ENCODE measurements around the gene CYP21A2. TPM values are rescaled to one million over a fixed set of nuclear protein-coding genes. Genes with fewer than 3 reads are reported as not detected.
"Not testable (repeated sequence)": the region's sequence is repeated elsewhere in the genome, so short reads cannot be mapped to it uniquely, and the experiment has no call there.

Gene CYP21A2
- total RNA-seq, 1 donor, result 0.09 TPM

DNA sequence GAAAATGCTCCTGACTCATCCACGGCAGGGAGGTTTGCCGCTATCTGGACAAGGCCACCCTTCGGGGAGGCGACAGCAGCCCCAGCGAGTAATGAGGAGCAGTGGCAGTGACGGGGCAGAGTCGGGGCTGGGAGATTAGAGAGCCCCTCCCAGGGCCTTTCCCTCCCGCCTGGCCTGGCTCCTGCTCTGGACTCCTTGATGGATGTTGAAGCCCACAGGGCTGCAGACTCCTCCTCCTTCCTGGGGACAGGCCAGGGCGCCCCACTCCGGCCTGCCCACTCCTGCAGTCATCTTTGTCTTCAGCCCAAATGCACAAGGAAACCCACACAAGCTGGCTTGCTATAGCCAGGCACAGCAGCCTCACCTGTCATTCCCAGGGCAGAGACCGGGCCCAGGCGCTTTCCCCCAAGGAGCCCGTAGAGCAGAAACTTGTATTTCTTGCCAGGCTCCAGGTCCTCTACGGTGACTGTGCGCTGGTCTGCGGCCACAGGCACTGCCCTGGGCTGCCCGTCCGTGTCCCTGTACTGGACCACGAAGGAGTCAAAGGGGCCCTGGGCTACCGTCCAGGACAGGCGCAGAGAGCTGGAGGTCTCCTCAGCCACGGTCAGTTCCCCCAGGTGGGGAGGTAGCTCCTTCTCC, 7.7 kb downstream of the CYP21A2 start:
- TF ChIP-seq, protein P1, sequence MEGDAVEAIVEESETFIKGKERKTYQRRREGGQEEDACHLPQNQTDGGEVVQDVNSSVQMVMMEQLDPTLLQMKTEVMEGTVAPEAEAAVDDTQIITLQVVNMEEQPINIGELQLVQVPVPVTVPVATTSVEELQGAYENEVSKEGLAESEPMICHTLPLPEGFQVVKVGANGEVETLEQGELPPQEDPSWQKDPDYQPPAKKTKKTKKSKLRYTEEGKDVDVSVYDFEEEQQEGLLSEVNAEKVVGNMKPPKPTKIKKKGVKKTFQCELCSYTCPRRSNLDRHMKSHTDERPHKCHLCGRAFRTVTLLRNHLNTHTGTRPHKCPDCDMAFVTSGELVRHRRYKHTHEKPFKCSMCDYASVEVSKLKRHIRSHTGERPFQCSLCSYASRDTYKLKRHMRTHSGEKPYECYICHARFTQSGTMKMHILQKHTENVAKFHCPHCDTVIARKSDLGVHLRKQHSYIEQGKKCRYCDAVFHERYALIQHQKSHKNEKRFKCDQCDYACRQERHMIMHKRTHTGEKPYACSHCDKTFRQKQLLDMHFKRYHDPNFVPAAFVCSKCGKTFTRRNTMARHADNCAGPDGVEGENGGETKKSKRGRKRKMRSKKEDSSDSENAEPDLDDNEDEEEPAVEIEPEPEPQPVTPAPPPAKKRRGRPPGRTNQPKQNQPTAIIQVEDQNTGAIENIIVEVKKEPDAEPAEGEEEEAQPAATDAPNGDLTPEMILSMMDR (IDR thresholded peaks at IDR 0.05; ENCODE audit: insufficient read depth, low read length), result no peak
- no peak overlapping the region for H3K4me3 ChIP-seq (ENCODE audit: low read depth, low read length)
- peak; percentile 7 for DNase-seq (ENCODE audit: low read depth)

- DNase-seq (ENCODE audit: low read depth), result peak; percentile 22
- TF ChIP-seq, protein P1 (IDR thresholded peaks at IDR 0.05; ENCODE audit: insufficient read depth, low read length), result peak; percentile 6
- no peak overlapping the region for H3K4me3 ChIP-seq (ENCODE audit: low read depth, low read length)
These were observed 8.4 kb downstream of the CYP21A2 start for GRCh38 chr6:32046450-32047083.

DNA sequence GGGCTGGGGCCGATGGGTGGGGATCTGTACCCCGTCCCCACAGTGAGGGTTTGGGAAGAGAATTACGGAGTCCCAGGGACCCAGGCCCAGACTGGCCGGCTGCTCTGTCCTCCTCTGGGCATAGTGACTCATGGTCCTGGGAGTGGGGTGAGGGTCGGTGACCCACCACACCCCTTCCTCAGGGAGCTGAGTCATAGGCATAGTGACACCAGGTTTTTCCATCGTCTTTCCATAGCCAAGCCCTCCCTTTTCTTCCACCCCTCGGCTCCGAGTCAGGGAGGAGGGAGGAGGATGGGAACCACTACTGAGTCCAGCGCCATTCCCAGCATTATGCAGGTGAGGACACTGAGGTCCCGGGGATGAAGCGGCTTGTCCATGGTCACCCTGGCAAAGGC, 8.9 kb downstream of the CYP21A2 start:
- H3K4me3 ChIP-seq (ENCODE audit: low read depth, low read length), result no peak overlapping the region
- TF ChIP-seq, protein P1 (IDR thresholded peaks at IDR 0.05; ENCODE audit: insufficient read depth, low read length), result no peak
- peak; percentile 68 for DNase-seq (ENCODE audit: low read depth)

- H3K4me3 ChIP-seq (ENCODE audit: low read depth, low read length), result no peak overlapping the region
- no peak for DNase-seq (ENCODE audit: low read depth)
- TF ChIP-seq, protein P1 (IDR thresholded peaks at IDR 0.05; ENCODE audit: insufficient read depth, low read length), result no peak
These were observed 9.3 kb downstream of the CYP21A2 start for GRCh38 chr6:32047539-32047854.

DNA sequence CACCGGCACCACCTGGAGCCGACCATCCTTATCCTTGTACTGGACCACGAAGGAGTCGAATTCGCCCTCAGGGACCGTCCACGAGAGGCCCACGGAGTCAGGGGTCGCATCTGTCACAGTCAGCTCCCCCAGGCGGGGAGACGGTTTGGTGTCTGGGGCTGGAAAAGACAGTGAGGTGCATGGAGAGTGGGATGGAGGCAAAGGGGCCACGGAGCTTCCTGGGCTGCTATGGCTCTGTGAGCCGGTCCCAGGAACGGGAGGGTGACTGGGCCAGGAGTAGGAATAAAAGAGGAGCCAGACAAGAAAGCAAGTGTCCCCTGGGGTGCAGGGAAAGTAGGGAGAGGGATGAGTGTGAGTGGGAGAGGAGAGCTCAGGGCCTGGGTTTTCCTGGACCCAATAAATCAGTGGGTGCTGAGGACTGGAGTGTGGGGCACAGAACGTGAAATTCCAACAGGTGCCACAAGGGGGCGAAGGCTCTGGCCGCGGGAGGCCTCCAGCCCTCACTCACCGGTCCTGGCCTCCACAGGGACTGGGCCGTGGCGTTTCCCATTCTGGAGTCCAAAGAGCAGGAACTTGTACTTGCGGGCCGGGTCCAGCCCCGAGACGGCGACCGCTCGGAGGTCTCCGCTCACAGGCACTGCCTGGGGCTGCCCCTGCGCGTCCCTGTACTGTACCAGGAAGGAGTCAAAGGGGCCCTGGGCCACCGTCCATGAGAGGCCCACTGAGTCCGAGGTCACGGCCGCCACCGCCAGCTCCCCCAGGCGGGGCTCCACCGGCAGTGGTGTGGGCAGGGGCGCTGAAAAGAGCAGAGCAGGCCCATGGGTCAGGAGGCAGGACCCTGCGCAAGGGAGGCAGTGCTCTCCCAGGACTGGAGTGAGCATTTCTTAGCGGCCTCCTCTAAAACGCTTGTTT, 9.9 kb downstream of the CYP21A2 start:
- H3K4me3 ChIP-seq (ENCODE audit: low read depth, low read length), result no peak overlapping the region
- DNase-seq (ENCODE audit: low read depth), result peak; percentile 64
- TF ChIP-seq, protein P1 (IDR thresholded peaks at IDR 0.05; ENCODE audit: insufficient read depth, low read length), result peak; percentile 82

- not testable (repeated sequence) for H3K4me3 ChIP-seq (ENCODE audit: low read depth, low read length); DNase-seq (ENCODE audit: low read depth)
These were observed 10.9 kb downstream of the CYP21A2 start for GRCh38 chr6:32049149-32049548.

GRCh38 chr6:32049736-32050135, 11.5 kb downstream of the CYP21A2 start:
- not testable (repeated sequence) for H3K4me3 ChIP-seq (ENCODE audit: low read depth, low read length); DNase-seq (ENCODE audit: low read depth)
